Measurements from ENCODE around the gene ST6GALNAC3. TPM values are rescaled to one million over a fixed set of nuclear protein-coding genes. Genes with fewer than 3 reads are reported as not detected.

The ST6GALNAC3 gene
- total RNA-seq, 1 donor from 2014 or later: 16.6 TPM

- no peak for DNase-seq (ENCODE audit: extremely low read depth, low read depth, low spot score)
Observed at GRCh38 chr1:76668046-76668445, 593.5 kb downstream of the ST6GALNAC3 start.

- no peak for DNase-seq (ENCODE audit: extremely low read depth, low read depth, low spot score)
Observed at GRCh38 chr1:76669131-76669530, 594.6 kb downstream of the ST6GALNAC3 start.

- no peak for DNase-seq (ENCODE audit: extremely low read depth, low read depth, low spot score)
Observed at GRCh38 chr1:76669624-76670315, 595.2 kb downstream of the ST6GALNAC3 start.

- no peak for DNase-seq (ENCODE audit: extremely low read depth, low read depth, low spot score)
Observed at GRCh38 chr1:76674689-76675210, 600.2 kb downstream of the ST6GALNAC3 start.

GRCh38 chr1:76677416-76678405 lies 603.2 kb downstream of the ST6GALNAC3 start:
- DNase-seq (ENCODE audit: extremely low read depth, low read depth, low spot score): no peak

- DNase-seq (ENCODE audit: extremely low read depth, low read depth, low spot score): no peak
Observed at GRCh38 chr1:76679534-76680152, 605.1 kb downstream of the ST6GALNAC3 start.

- DNase-seq (ENCODE audit: extremely low read depth, low read depth, low spot score): no peak
Observed at GRCh38 chr1:76680651-76681050, 606.1 kb downstream of the ST6GALNAC3 start.

GRCh38 chr1:76682138-76682537 lies 607.6 kb downstream of the ST6GALNAC3 start:
- DNase-seq (ENCODE audit: extremely low read depth, low read depth, low spot score): no peak

Other genes starting within 250 kb of the ST6GALNAC3 start
- gene ASB17, start 142.3 kb upstream of the ST6GALNAC3 start, total RNA-seq: not detected in 2 replicates